ENCODE results near the gene ATP8A2. TPM values are rescaled to one million over a fixed set of nuclear protein-coding genes. Genes with fewer than 3 reads are reported as not detected.

ATP8A2 gene
- total RNA-seq, 1 donor = 0.72 TPM

GRCh38 chr13:25802579-25802978 is 430.8 kb downstream of the ATP8A2 start:
- no peak for TF ChIP-seq CTCF (IDR thresholded peaks at IDR 0.05; ENCODE audit: extremely low read depth, low read depth, low read length)
- no peaks in the 10 kb centered on the region for H3K27me3 ChIP-seq (ENCODE audit: insufficient read depth, low read length)
- no peaks in the 10 kb centered on the region for H4K20me1 ChIP-seq (ENCODE audit: insufficient read depth, low read length)
- no peak overlapping the region for H2AFZ ChIP-seq (ENCODE audit: low read length)
- no peak overlapping the region for H3K27ac ChIP-seq (ENCODE audit: low read depth, low read length)
- no peak overlapping the region for H3K4me3 ChIP-seq (ENCODE audit: insufficient read depth, low read length)
- no peaks in the 10 kb centered on the region for H3K79me2 ChIP-seq (ENCODE audit: insufficient read depth, low read length)
- peaks cover 3% of the 10 kb centered on the region for H3K9me3 ChIP-seq (ENCODE audit: low read depth, low read length)
- no peak overlapping the region for H3K4me2 ChIP-seq (ENCODE audit: insufficient read depth, low read length)
- no peak for DNase-seq (ENCODE audit: insufficient read length, low spot score, missing footprints)
- H3K36me3 ChIP-seq (ENCODE audit: insufficient read depth, low read length) = no peaks in the 10 kb centered on the region
- H3K4me1 ChIP-seq (ENCODE audit: insufficient read depth, low read length) = no peaks in the 10 kb centered on the region

- no peak overlapping the region for H3K4me3 ChIP-seq (ENCODE audit: insufficient read depth, low read length)
- no peak overlapping the region for H3K27ac ChIP-seq (ENCODE audit: low read depth, low read length)
- no peaks in the 10 kb centered on the region for H3K79me2 ChIP-seq (ENCODE audit: insufficient read depth, low read length)
- H3K27me3 ChIP-seq (ENCODE audit: insufficient read depth, low read length) = no peaks in the 10 kb centered on the region
- no peaks in the 10 kb centered on the region for H3K36me3 ChIP-seq (ENCODE audit: insufficient read depth, low read length)
- TF ChIP-seq CTCF (IDR thresholded peaks at IDR 0.05; ENCODE audit: extremely low read depth, low read depth, low read length) = no peak
- H3K4me2 ChIP-seq (ENCODE audit: insufficient read depth, low read length) = no peak overlapping the region
- H3K4me1 ChIP-seq (ENCODE audit: insufficient read depth, low read length) = no peaks in the 10 kb centered on the region
- peaks cover 3% of the 10 kb centered on the region for H3K9me3 ChIP-seq (ENCODE audit: low read depth, low read length)
- no peak overlapping the region for H2AFZ ChIP-seq (ENCODE audit: low read length)
- DNase-seq (ENCODE audit: insufficient read length, low spot score, missing footprints) = no peak
- H4K20me1 ChIP-seq (ENCODE audit: insufficient read depth, low read length) = no peaks in the 10 kb centered on the region
Measured at GRCh38 chr13:25803641-25804040, 431.9 kb downstream of the ATP8A2 start.

- Histone ChIP-seq H3K79me2 (ENCODE audit: insufficient read depth, low read length) (no peaks in the 10 kb centered on the region), H3K36me3 (ENCODE audit: insufficient read depth, low read length) (no peaks in the 10 kb centered on the region), H3K4me2 (ENCODE audit: insufficient read depth, low read length) (no peak overlapping the region), H2AFZ (ENCODE audit: low read length) (no peak overlapping the region), H3K4me1 (ENCODE audit: insufficient read depth, low read length) (no peaks in the 10 kb centered on the region), H3K27me3 (ENCODE audit: insufficient read depth, low read length) (no peaks in the 10 kb centered on the region), H4K20me1 (ENCODE audit: insufficient read depth, low read length) (no peaks in the 10 kb centered on the region), H3K9me3 (ENCODE audit: low read depth, low read length) (peaks cover 3% of the 10 kb centered on the region), H3K4me3 (ENCODE audit: insufficient read depth, low read length) (no peak overlapping the region), H3K27ac (ENCODE audit: low read depth, low read length) (no peak overlapping the region)
- DNase-seq (ENCODE audit: insufficient read length, low spot score, missing footprints) = no peak
- no peak for TF ChIP-seq CTCF (IDR thresholded peaks at IDR 0.05; ENCODE audit: extremely low read depth, low read depth, low read length)
Measured at GRCh38 chr13:25806264-25806974, 434.6 kb downstream of the ATP8A2 start.

GRCh38 chr13:25807562-25807961 is 435.8 kb downstream of the ATP8A2 start:
- Histone ChIP-seq H3K4me3 (ENCODE audit: insufficient read depth, low read length) (no peak overlapping the region), H3K9me3 (ENCODE audit: low read depth, low read length) (peaks cover 3% of the 10 kb centered on the region), H3K4me1 (ENCODE audit: insufficient read depth, low read length) (no peaks in the 10 kb centered on the region), H3K4me2 (ENCODE audit: insufficient read depth, low read length) (no peak overlapping the region), H3K36me3 (ENCODE audit: insufficient read depth, low read length) (no peaks in the 10 kb centered on the region), H3K79me2 (ENCODE audit: insufficient read depth, low read length) (no peaks in the 10 kb centered on the region), H3K27me3 (ENCODE audit: insufficient read depth, low read length) (no peaks in the 10 kb centered on the region), H4K20me1 (ENCODE audit: insufficient read depth, low read length) (no peaks in the 10 kb centered on the region), H2AFZ (ENCODE audit: low read length) (no peak overlapping the region), H3K27ac (ENCODE audit: low read depth, low read length) (no peak overlapping the region)
- DNase-seq (ENCODE audit: insufficient read length, low spot score, missing footprints) = no peak
- TF ChIP-seq CTCF (IDR thresholded peaks at IDR 0.05; ENCODE audit: extremely low read depth, low read depth, low read length) = no peak

All from osteoblast (primary cell).